Measurements from ENCODE around the gene PMPCA. TPM values are rescaled to one million over a fixed set of nuclear protein-coding genes. Genes with fewer than 3 reads are reported as not detected.

PMPCA gene
- total RNA-seq, 1 experiment from 2014 or later = 94.5 TPM

DNA sequence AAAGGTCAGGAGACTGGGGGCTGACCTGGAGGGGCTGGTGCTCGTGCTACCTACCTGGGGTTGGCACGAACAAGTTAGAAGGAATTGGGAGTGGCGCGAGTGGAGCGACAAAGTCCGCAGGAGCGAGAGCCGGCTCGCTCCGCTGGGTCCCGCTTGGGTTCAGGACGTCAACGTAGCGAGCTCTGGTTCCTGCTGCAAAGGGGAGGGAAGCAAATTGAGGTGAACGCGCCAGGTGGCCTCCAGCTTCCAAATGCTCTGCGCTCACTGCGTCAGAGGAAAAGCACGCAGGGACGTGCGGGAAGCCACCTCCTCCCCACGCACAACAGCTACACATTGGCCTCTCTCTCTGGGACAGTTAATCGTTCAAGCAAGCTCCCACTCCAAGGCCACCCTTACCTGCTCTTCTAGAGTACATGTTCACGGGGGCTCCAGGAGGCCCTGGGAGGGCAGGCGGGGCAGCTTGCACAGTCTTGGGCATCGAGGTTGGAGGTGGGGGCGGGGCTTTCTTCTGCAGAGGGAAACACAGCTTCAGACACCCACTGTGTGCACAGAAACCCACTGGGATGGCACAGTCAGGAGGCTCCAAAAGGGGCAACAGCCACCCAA is 36.8 kb downstream of the PMPCA start:
- H2BK15ac ChIP-seq (ENCODE audit: low read depth, low read length) = no peak overlapping the region
- H4K5ac ChIP-seq (ENCODE audit: insufficient read length, low read depth, low read length) = no peak overlapping the region
- H2BK20ac ChIP-seq (ENCODE audit: low read depth, low read length, poor library complexity, severe bottlenecking) = no peak overlapping the region
- no peak overlapping the region for H3K18ac ChIP-seq (ENCODE audit: insufficient read length, low read depth, low read length)
- Mint-ChIP-seq H3K9me3 (no peaks in the 10 kb centered on the region), H3K36me3 (ENCODE audit: insufficient read depth in 1 of 3, low read depth in 3 of 3) (peaks cover 36 to 95% (median 88%) of the 10 kb centered on the region in 3 experiments; a peak in 6 of 7 replicates), H3K4me1 (no peaks in the 10 kb centered on the region), H3K27me3 (ENCODE audit: low read depth) (no peaks in the 10 kb centered on the region), H3K27ac (no peak overlapping the region), H3K4me3 (no peak overlapping the region)
- no peak overlapping the region for H2AK5ac ChIP-seq (ENCODE audit: insufficient read length, low read length)
- no peaks in the 10 kb centered on the region for H3K79me1 ChIP-seq (ENCODE audit: insufficient read depth, low read depth, low read length, poor library complexity, severe bottlenecking)
- no peak overlapping the region for H3K4ac ChIP-seq (ENCODE audit: low read depth, low read length)
- no peak overlapping the region for H2BK12ac ChIP-seq (ENCODE audit: insufficient read length, low read depth, low read length)
- no peak overlapping the region for H2AFZ ChIP-seq (ENCODE audit: low read length)
- no peak overlapping the region for H3K27ac ChIP-seq (ENCODE audit: insufficient read length, low read depth, low read length)
- no peaks in the 10 kb centered on the region for H3K79me2 ChIP-seq (ENCODE audit: insufficient read depth, low read length)
- H2BK120ac ChIP-seq (ENCODE audit: low read depth, low read length, poor library complexity, severe bottlenecking) = no peak overlapping the region
- peaks cover 2% of the 10 kb centered on the region for H4K20me1 ChIP-seq (ENCODE audit: control insufficient read depth, insufficient read depth, insufficient read length)
- no CpG with 5 or more reads among the region's 27 CpGs for WGBS (ENCODE audit: extremely low coverage, insufficient read length, low lambda C conversion rate)
- no peak overlapping the region for H4K8ac ChIP-seq (replicated peaks; ENCODE audit: insufficient read length, low read depth, low read length)
- no peaks in the 10 kb centered on the region for H3K23me2 ChIP-seq (ENCODE audit: insufficient read length, low read depth, low read length, poor library complexity, severe bottlenecking)
- H3K4me2 ChIP-seq (ENCODE audit: insufficient read depth, insufficient read length, low read length) = no peak overlapping the region
- DNase-seq = no peak
- H3T11ph ChIP-seq (ENCODE audit: low read length) = no peak overlapping the region
- no peak overlapping the region for H3K56ac ChIP-seq (ENCODE audit: insufficient read length, low read depth, low read length)
- H3K4me1 ChIP-seq (ENCODE audit: insufficient read depth, low read length) = no peaks in the 10 kb centered on the region
- no peak overlapping the region for H2BK5ac ChIP-seq (ENCODE audit: insufficient read length, low read length)
- TF ChIP-seq CTCF (conservative IDR thresholded peaks at IDR 0.05) = no peak
- no peak overlapping the region for H3K23ac ChIP-seq (ENCODE audit: insufficient read length, low read depth, low read length)
- H3K9ac ChIP-seq (ENCODE audit: extremely low read depth, insufficient read length, low read length) = no peak overlapping the region
- no peak overlapping the region for H3K14ac ChIP-seq (ENCODE audit: insufficient read depth, low read length)
- no peaks in the 10 kb centered on the region for H3K9me3 ChIP-seq (ENCODE audit: control insufficient read depth, low read depth, low read length)
- H3K27me3 ChIP-seq (ENCODE audit: insufficient read depth, low read length) = no peaks in the 10 kb centered on the region
- H4K91ac ChIP-seq (ENCODE audit: insufficient read length, low read depth, low read length) = no peak overlapping the region
